Spleen (tissue), 3 donors: ENCODE results near the gene TMEM175.

Experiments used
- POLR2A ChIP-seq, 3 donors: fragments of 450-650 bp; IDR thresholded peaks; one replicate each; pipeline ENCODE4 v1.5.1; 2017; ENCODE audit warnings: antibody characterized with exemption in 3 of 3, mild to moderate bottlenecking in 1 of 3
- POLR2AphosphoS5 ChIP-seq, 3 donors: sonication (generic); formaldehyde crosslinking; IDR thresholded peaks; one replicate each; pipeline ENCODE4 v1.5.1; 2017; ENCODE audit warnings: antibody characterized with exemption in 3 of 3

DNA sequence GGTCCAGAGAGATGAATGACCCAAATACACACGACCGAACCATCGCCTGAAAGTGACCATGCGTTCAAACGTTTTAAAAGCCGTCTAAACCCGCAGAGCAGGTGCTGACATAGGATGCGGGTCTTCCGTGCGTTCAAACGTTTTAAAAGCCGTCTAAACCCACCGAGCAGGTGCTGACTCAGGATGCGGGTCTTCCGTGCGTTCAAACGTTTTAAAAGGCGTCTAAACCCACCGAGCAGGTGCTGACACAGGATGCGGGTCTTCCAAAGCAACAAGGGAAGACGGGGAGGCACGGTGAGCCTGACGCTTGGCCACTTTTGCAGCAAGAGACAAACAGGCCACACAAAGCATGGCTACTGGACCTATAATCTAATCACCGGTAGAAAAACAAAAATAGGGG lies 47.4 kb upstream of the TMEM175 start:
- TF ChIP-seq POLR2A (IDR thresholded peaks at IDR 0.05) (no peak), POLR2AphosphoS5 (IDR thresholded peaks at IDR 0.05) (no peak)
